Bronchial epithelial cell (primary cell): Measurements from ENCODE around the gene ZNF175. TPM values are rescaled to one million over a fixed set of nuclear protein-coding genes. Genes with fewer than 3 reads are reported as not detected.

ENCODE experiments used
- DNase-seq: peaks from one replicate; pipeline ENCODE4 v3.0.0-alpha.2; 2010; ENCODE audit warnings: low read depth
- FAIRE-seq: peaks from 2 replicates; lab custom pipeline; 2011; peaks lifted over from hg19 to GRCh38; lab: Jason Lieb, UNC
- H3K27me3 ChIP-seq: 2 replicates; pipeline ENCODE4 v1.5.1; 2011; ENCODE audit warnings: low read length; ENCODE audit not compliant: control insufficient read depth, insufficient read depth
- H3K36me3 ChIP-seq: 2 replicates; pipeline ENCODE4 v1.5.1; 2011; ENCODE audit warnings: low read length; ENCODE audit not compliant: control insufficient read depth, insufficient read depth
- H3K4me3 ChIP-seq: 2 replicates; pipeline ENCODE4 v1.5.1; 2011; ENCODE audit warnings: mild to moderate bottlenecking, low read depth, low read length, control low read depth
- CTCF ChIP-seq: IDR thresholded peaks from 2 replicates; pipeline ENCODE4 v1.5.1; 2011; ENCODE audit warnings: mild to moderate bottlenecking, moderate library complexity, low read length, control low read depth, inconsistent platforms; ENCODE audit not compliant: insufficient read depth, severe bottlenecking
- total RNA-seq: library from RNA; depleted of rRNA; stranded (reverse); fragments of >200 nt; gene quantifications from 2 replicates; pipeline ENCODE4 v1.2.1, GENCODE V29; 2014

The ZNF175 gene
- 1.6 and 2.2 TPM in 2 replicates for total RNA-seq

GRCh38 chr19:51570962-51571575, at the start of gene ZNF175:
ZNF175 (plus strand) TSS chr19:51571283; CDS start chr19:51573330, 2,047 bp downstream.
- peak within 1 kb of the TSS; percentile 86 for H3K4me3 ChIP-seq
- no peak for TF ChIP-seq CTCF
- no peaks in the 10 kb centered on the region for H3K27me3 ChIP-seq
- DNase-seq (peak; percentile 96), FAIRE-seq (peak; percentile 73)
- H3K36me3 ChIP-seq: peaks cover 5% of the 10 kb centered on the region

- FAIRE-seq (no peak), DNase-seq (no peak)
- Histone ChIP-seq H3K27me3 (no peaks in the 10 kb centered on the region), H3K36me3 (no peaks in the 10 kb centered on the region), H3K4me3 (no peak overlapping the region)
- no peak for TF ChIP-seq CTCF
Observed at GRCh38 chr19:51521357-51521756, 49.7 kb upstream of the ZNF175 start.

- H3K27me3 ChIP-seq: no peaks in the 10 kb centered on the region
- TF ChIP-seq CTCF: no peak
Observed at GRCh38 chr19:51521781-51522180, 49.3 kb upstream of the ZNF175 start.

GRCh38 chr19:51524666-51525264, 46.3 kb upstream of the ZNF175 start:
- DNase-seq (no peak), FAIRE-seq (no peak)
- no peaks in the 10 kb centered on the region for H3K36me3 ChIP-seq
- TF ChIP-seq CTCF: no peak
- H3K4me3 ChIP-seq: no peak overlapping the region
- H3K27me3 ChIP-seq: no peaks in the 10 kb centered on the region

More at GRCh38 chr19:51521781-51522180, 49.3 kb upstream of the ZNF175 start:
- DNase-seq: no peak
- H3K36me3 ChIP-seq: no peaks in the 10 kb centered on the region
- no peak for FAIRE-seq
- no peak overlapping the region for H3K4me3 ChIP-seq

- Histone ChIP-seq H3K36me3 (no peaks in the 10 kb centered on the region), H3K27me3 (no peaks in the 10 kb centered on the region), H3K4me3 (no peak overlapping the region)
- no peak for TF ChIP-seq CTCF
- DNase-seq: no peak
- no peak for FAIRE-seq
Observed at GRCh38 chr19:51525651-51526050, 45.4 kb upstream of the ZNF175 start.
